T-helper 1 cell treated with Interleukin-12 subunit alpha and Interleukin-12 subunit beta and Interleukin-4 antibody, amounts not matched to agents 30 ng/mL and 1 ng/mL, for 36 hours (primary cell): ENCODE data around the gene RNF217. TPM values are rescaled to one million over a fixed set of nuclear protein-coding genes. Genes with fewer than 3 reads are reported as not detected.
"Not testable (repeated sequence)": the region's sequence is repeated elsewhere in the genome, so short reads cannot be mapped to it uniquely, and the experiment has no call there.

Source experiments
- intact Hi-C: fragments of 100-400 bp; cut with micrococcal nuclease; formaldehyde crosslinking; loops from one replicate; pipeline ENCODE4 v1.15.1; 2024
- total RNA-seq: library from RNA; stranded (reverse); gene quantifications from 2 replicates; pipeline ENCODE4 v1.2.3, GENCODE V29; 2022

The RNF217 gene
- total RNA-seq, 1 donor from 2014 or later: 1.3 TPM

- intact Hi-C loops: loop anchor here (1.0 kb wide), 1 partner anchor 151 kb away; no protein-coding TSS in a partner anchor
Measured at GRCh38 chr6:124962639-124963415, 590 bp downstream of the RNF217 start.

- intact Hi-C loops: no loop called here
Measured at GRCh38 chr6:124963416-124963785, 1.2 kb downstream of the RNF217 start.

- intact Hi-C loops: no loop called here
Measured at GRCh38 chr6:124963831-124964763, 1.9 kb downstream of the RNF217 start.

GRCh38 chr6:124964764-124965105, 2.5 kb downstream of the RNF217 start:
- intact Hi-C loops: no loop called here

GRCh38 chr6:124965424-124965850, 3.2 kb downstream of the RNF217 start:
- intact Hi-C loops: not testable (repeated sequence)

- intact Hi-C loops: no loop called here
Measured at GRCh38 chr6:124967444-124967843, 5.2 kb downstream of the RNF217 start.

GRCh38 chr6:124968401-124968800, 6.2 kb downstream of the RNF217 start:
- intact Hi-C loops: no loop called here

GRCh38 chr6:124970243-124970642, 8.0 kb downstream of the RNF217 start:
- intact Hi-C loops: no loop called here

GRCh38 chr6:124970763-124971162, 8.5 kb downstream of the RNF217 start:
- intact Hi-C loops: no loop called here

- intact Hi-C loops: no loop called here
Measured at GRCh38 chr6:124973780-124974179, 11.5 kb downstream of the RNF217 start.

GRCh38 chr6:124974771-124975377, 12.6 kb downstream of the RNF217 start:
- intact Hi-C loops: no loop called here

GRCh38 chr6:124977067-124977908, 15.1 kb downstream of the RNF217 start:
- intact Hi-C loops: no loop called here

- intact Hi-C loops: no loop called here
Measured at GRCh38 chr6:124978451-124979293, 16.4 kb downstream of the RNF217 start.

GRCh38 chr6:124979294-124979678, 17.0 kb downstream of the RNF217 start:
- intact Hi-C loops: no loop called here

- intact Hi-C loops: no loop called here
Measured at GRCh38 chr6:124982669-124983068, 20.4 kb downstream of the RNF217 start.

GRCh38 chr6:124983383-124984083, 21.3 kb downstream of the RNF217 start:
- intact Hi-C loops: no loop called here

GRCh38 chr6:124984668-124985338, 22.6 kb downstream of the RNF217 start:
- intact Hi-C loops: no loop called here

- intact Hi-C loops: no loop called here
Measured at GRCh38 chr6:124986164-124986563, 23.9 kb downstream of the RNF217 start.

GRCh38 chr6:124987291-124987690, 25.1 kb downstream of the RNF217 start:
- intact Hi-C loops: no loop called here
